GM21526 (cell line): ENCODE data around the gene PPRC1.
"Not testable (repeated sequence)": the region's sequence is repeated elsewhere in the genome, so short reads cannot be mapped to it uniquely, and the experiment has no call there.

ENCODE experiments used
- ATAC-seq: cut with Tn5 transposase; IDR thresholded peaks from one replicate; pipeline ENCODE4 v1.9.1; 2021; ENCODE audit warnings: moderate library complexity; ENCODE audit not compliant: unreplicated experiment, low FRiP score

PPRC1 gene

GRCh38 chr10:102188941-102189898 is 56.4 kb downstream of the PPRC1 start:
- not testable (repeated sequence) for ATAC-seq

GRCh38 chr10:102191956-102192355 is 59.1 kb downstream of the PPRC1 start:
- ATAC-seq, result no peak

GRCh38 chr10:102195296-102195870 is 62.5 kb downstream of the PPRC1 start:
- no peak for ATAC-seq

- ATAC-seq, result no peak
These were observed 64.1 kb downstream of the PPRC1 start for GRCh38 chr10:102196893-102197292.

- ATAC-seq, result no peak
These were observed 65.2 kb downstream of the PPRC1 start for GRCh38 chr10:102198027-102198426.
